SHP77 (cell line): ENCODE data around the gene TMEM175.

Source experiments
- DNase-seq, 2 experiments: peaks; one replicate each; lab custom pipeline; 2025; lab: John Stamatoyannopoulos, UW

TMEM175 gene, protein sequence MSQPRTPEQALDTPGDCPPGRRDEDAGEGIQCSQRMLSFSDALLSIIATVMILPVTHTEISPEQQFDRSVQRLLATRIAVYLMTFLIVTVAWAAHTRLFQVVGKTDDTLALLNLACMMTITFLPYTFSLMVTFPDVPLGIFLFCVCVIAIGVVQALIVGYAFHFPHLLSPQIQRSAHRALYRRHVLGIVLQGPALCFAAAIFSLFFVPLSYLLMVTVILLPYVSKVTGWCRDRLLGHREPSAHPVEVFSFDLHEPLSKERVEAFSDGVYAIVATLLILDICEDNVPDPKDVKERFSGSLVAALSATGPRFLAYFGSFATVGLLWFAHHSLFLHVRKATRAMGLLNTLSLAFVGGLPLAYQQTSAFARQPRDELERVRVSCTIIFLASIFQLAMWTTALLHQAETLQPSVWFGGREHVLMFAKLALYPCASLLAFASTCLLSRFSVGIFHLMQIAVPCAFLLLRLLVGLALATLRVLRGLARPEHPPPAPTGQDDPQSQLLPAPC

GRCh38 chr4:931960-932712 lies at the start of gene TMEM175, which contains the start of gene GAK:
TSS of gene TMEM175 (plus strand) at chr4:932460. CDS start at chr4:947740, 15,280 bp downstream.
TSS of gene GAK (minus strand) at chr4:932316. CDS start at chr4:932187, 129 bp downstream.
- peak; percentile 68 to 71 for DNase-seq

- DNase-seq = no peak
Observed at GRCh38 chr4:882646-883045, 49.6 kb upstream of the TMEM175 start.

- no peak for DNase-seq
Observed at GRCh38 chr4:883377-884095, 48.7 kb upstream of the TMEM175 start.

GRCh38 chr4:884259-884658 lies 48.0 kb upstream of the TMEM175 start:
- DNase-seq = no peak

DNA sequence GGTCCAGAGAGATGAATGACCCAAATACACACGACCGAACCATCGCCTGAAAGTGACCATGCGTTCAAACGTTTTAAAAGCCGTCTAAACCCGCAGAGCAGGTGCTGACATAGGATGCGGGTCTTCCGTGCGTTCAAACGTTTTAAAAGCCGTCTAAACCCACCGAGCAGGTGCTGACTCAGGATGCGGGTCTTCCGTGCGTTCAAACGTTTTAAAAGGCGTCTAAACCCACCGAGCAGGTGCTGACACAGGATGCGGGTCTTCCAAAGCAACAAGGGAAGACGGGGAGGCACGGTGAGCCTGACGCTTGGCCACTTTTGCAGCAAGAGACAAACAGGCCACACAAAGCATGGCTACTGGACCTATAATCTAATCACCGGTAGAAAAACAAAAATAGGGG lies 47.4 kb upstream of the TMEM175 start:
- no peak for DNase-seq

DNA sequence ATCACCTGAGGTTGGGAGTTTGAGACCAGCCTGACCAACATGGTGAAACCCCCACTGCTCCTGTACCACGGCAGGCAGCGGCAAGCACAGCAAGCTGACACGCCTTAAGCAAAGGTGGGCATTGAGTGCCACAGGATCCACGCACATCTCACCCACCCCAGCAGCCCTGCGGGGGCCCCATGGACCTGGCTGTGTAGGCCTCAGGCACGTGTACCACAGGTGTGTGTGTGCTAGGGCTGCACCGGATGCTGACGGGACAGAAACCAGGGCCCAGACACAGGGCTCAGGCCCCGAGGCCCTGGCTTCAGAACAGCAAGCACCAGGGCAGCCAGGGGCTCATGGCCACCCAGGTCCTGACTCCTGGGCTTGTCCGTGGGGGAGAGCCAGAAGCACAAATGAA lies 46.9 kb upstream of the TMEM175 start:
- no peak for DNase-seq

GRCh38 chr4:886244-886643 lies 46.0 kb upstream of the TMEM175 start:
- no peak for DNase-seq

DNA sequence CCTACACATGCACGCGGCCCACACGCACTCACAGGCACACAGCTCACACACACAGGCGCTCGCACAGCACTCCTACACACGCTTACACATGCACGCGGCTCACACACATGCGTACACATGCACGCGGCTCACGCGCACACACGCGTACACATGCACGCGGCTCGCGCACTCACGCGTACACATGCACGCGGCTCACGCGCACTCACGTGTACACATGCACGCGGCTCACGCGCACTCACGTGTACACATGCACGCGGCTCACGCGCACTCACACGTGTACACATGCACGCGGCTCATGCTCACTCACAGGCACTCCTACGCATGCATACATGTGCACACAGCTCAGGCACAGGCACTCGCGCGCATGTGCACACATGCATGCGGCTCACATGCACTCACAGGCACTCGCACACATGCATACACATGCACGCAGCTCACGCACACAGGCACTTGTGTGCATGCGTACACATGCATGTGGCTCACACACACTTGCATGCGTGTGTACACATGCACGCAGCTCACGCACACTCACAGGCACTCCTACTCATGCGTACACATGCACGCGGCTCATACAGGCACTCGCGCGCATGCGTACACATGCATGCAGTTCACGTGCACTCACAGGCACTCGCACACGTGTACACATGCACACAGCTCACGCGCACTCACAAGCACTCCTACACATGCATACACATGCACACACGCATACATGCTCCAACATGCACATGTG lies 45.1 kb upstream of the TMEM175 start:
- no peak for DNase-seq

DNA sequence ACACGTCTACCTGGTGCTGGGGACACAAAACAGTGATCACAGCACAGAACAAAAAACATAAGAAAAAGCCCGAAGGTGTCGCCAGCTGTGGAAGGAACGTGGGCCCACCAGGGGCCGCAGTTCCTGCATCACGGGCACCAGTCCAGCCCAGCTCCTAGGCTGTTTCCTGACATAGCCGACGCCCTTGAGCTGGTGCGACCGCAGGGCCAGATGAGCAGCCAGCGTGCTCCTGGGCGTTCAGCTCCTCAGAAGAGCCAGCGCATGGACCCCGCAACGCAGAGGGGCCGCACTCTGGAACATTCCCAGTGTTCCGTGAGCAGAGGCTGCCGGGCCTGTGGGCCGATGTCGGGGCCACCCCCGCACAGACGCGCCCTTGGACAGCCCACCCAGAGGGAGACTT lies 44.2 kb upstream of the TMEM175 start:
- DNase-seq = no peak

DNA sequence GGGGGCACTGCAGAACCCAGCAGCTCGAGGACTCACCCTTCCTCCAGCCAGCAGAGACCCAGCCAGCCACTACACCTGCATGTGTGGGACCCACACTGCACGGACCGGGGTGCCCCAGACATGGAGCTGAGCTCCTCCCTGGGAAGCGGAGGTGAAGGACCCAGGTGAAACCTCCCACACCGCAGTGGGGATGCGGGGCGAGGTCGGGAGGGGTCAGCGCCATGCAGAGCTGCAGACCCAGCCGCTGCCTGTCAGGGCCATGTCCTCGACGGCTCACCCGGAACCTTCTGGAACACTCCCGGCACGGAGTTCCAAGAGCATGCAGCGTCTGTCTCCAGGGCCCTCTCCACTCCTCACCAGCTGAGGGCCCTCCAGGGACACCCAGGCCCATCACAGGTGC lies 42.7 kb upstream of the TMEM175 start:
- DNase-seq = no peak

DNA sequence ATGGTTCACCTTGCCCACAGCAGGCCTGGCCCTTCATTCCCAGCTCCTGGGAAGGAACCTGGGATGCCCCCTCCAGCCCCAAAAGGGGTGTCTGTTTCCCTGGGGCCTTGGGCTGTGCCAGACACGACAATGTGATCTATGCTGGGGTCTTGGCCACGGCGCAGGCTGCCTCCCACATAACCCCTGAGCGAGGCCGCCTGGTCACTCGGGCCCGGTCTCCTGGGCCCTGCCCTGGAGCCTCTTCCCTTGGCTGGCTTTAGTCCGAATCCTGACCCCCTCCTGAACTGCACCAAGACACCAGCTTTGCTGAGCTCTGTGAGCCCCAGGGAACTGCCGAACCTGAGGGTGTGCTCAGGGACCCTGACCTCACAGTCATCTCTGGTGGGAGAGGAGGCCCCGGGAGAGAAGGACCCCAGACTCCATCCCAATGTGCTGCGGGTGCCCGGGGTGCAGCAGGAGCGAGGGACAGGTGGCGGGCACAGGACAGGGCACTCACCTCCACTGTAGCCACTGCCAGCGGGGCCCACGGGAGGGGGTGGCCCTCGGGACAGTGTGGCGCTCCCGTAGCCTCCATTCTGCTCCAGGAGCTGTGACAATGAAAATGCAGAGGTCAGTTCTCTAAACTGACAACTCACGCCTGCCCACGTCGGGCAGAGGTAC lies 42.1 kb upstream of the TMEM175 start:
- DNase-seq = no peak

DNA sequence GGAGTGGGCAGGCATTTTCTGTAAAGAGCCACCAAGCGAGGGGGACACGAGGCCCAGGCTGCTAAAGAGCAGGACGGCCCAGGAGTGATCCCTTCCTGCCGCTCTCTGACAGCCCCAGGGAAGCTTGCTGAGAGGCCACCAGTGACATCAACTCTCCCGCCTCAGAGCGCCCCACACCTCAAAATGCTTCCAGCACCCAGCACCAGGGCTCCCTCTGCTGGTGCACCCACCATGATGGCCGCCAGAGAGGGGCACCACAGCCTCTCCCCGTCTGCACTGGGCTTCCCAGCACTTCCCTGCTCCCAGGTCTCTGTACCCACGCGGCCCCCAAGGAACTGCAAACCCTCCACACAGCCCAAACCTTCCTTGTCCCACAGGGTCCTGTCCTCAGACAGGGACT lies 40.5 kb upstream of the TMEM175 start:
- no peak for DNase-seq

GRCh38 chr4:892780-893179 lies 39.5 kb upstream of the TMEM175 start:
- no peak for DNase-seq

DNA sequence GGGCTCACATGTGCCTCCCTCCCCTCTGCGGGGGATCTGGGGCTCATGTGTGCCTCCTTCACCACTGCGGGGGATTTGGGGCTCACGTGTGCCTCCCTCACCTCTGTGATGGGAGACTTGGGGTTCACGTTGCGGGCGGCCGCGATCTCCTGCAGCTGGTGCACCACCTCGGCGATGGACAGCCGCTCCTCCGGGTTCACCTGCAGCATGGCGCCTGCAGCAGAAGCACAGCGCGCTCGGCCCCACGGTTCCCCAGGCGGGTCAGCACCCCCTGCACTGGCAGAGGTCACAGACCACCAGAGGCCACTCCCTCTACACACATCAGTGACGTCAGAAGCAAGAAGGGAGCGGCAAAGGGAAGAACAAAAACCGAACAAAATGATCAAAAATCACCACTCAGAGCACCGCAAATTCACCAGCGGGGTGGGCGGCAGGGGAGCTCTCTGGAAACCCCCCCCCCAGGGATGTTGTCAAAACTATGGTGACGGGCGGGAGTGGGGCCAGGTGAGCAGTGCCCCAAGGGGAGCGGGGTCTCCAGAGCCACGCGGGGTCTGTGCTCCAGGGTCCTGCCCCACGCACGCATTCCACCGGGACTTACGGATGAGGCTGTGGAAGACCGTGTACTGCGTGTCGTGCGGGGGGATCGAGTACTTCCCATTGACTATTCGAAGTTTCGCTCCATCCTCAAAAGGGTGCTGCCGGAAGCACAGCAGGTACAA lies 38.8 kb upstream of the TMEM175 start:
- no peak for DNase-seq

- no peak for DNase-seq
Observed at GRCh38 chr4:893995-894705, 38.1 kb upstream of the TMEM175 start.

GRCh38 chr4:895596-895995 lies 36.7 kb upstream of the TMEM175 start:
- no peak for DNase-seq

- no peak for DNase-seq
Observed at GRCh38 chr4:896216-896615, 36.0 kb upstream of the TMEM175 start.

GRCh38 chr4:896630-897029 lies 35.6 kb upstream of the TMEM175 start:
- no peak for DNase-seq

DNA sequence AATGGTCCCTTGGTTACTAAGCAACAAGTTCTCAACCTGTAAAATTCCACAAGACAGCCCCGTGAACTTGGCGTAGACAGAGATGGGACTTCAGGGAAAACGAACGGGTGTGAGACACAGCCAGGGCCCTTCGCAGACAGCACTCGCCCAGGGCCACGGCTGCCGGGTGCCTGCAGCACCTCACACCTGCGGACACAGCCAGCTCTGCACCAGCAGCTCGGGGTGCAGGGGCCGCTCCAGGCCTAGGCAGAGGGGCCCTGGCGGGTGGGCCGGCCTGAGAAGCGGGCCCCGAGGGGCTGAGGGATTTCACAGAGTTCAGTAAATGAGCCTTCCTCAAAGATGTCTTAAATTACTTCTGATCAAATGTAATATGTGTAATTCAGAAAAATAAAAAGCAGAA lies 34.1 kb upstream of the TMEM175 start:
- no peak for DNase-seq
